ENCODE measurements around the gene TIMM50.
"Not testable (repeated sequence)": the region's sequence is repeated elsewhere in the genome, so short reads cannot be mapped to it uniquely, and the experiment has no call there.

Gene TIMM50

GRCh38 chr19:39480337-39481228 is at the start of gene TIMM50:
TIMM50 (plus strand) TSS chr19:39480838; CDS start chr19:39480854, 16 bp downstream.
- FAIRE-seq = peak; percentile 97
- peak; percentile 86 for DNase-seq (ENCODE audit: extremely low spot score, insufficient read length, low read depth)

GRCh38 chr19:39432677-39433025 is 48.0 kb upstream of the TIMM50 start:
- no peak for DNase-seq (ENCODE audit: extremely low spot score, insufficient read length, low read depth)
- no peak for FAIRE-seq

- FAIRE-seq (no peak), DNase-seq (ENCODE audit: extremely low spot score, insufficient read length, low read depth) (no peak)
Measured at GRCh38 chr19:39433480-39434079, 47.1 kb upstream of the TIMM50 start.

DNA sequence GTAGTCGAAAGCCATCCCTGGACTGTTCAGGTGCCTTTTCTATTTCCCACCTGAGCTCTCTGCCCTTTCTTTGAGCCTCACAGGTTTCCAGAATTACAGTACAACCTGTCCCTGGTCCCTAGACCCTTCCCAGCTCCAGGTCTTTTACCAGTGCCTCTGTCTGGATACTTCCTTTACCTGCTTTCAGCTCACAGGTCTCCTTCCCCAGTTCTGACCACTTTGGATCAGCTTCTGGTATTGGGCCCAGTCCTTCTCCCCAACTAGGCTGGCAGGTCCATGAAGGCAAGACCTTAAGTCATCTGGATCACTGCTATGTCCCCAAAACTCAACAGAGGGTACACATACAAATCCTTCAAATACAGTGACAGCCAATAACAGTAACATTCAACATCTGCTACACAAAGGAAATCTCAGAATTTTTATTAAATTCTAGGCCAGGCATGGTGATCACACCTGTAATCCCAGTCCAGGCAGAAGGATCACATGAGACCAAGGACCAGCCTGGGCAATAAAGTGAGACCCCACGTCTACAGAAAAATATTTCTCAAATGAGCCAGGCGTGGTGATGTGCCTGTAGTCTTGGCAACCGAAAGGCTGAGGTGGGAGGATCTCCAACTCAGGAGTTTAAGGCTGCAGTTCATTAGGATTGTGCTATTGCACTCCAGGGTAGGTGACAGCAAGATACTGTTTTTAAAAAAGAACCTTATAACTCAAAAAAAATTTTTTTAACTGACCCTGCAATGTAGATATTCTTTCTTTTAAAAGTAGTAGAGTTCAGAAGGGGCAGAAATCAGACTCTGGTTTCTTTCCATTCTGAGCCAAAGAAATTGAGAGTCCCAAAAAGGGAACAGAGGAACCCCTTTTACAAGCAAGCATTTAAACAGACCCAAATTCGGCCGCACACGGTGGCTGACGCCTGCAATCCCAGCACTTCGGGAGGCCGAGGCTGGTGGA is 46.2 kb upstream of the TIMM50 start:
- no peak for DNase-seq (ENCODE audit: extremely low spot score, insufficient read length, low read depth)
- no peak for FAIRE-seq

DNA sequence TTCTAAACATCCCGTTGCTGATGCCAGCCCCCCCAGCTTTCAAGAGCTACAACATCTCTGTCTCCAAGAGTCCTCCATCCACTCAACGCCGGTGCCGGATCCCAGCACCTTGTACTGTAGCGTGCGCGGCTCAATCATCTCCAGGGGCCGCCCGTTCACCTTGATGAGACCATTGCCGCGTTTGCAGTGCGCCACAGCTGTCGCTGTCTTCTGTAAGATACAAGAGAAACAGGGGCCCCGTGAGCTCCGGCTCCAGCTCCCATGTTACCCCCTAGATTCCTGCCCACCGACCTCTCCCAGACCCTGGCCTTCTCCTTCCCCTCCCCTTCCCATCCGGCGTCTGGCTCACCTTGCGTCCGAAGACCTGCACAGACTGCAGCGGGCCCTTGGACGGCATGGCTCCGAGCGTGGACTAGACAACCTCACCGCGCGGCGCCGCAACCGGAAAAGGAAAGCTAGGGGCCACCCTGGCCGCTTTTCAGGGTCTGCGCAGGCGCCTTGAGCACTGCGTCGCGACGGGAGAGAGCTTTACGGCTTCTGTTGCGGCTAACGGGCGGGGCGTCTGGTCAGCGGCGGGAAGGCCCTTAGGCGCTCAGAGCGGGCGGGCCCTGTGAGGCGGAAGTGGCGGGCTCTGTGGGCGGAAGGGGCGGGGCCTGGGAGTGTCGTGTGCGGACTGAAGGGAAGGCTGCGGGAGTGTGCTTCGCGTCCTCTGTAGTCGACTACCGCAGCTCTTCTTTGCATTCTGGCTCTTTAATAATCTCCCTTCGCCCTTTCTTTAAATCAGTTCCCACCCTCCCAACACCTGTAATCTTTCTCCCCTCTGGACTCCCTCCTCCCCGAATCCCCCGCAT is 44.9 kb upstream of the TIMM50 start, which contains the start of gene RPS16:
TSS of gene RPS16 (minus strand) at position 451 of the 851 bp plus-strand sequence. CDS start at position 397, 54 bp downstream.
- peak; percentile 95 for FAIRE-seq
- DNase-seq (ENCODE audit: extremely low spot score, insufficient read length, low read depth) = peak; percentile 90

DNA sequence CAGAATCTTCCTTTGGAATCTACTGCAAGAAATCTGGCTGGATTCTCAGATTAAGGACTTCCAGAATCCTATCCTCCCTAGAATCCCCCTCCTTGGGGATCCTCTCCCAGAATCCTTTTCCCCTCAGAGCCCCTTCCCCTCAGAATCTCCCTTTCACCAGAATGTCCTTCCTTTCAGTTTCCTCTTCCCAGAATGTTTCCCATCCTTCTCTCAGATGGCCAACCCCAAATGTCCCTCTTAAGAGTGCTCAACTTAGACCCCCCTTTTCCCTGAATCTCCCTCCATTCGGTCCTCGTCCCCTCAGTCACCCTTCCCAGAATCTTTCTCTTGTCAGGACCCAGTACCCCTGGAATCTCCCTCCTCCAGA is 44.3 kb upstream of the TIMM50 start:
- no peak for FAIRE-seq
- DNase-seq (ENCODE audit: extremely low spot score, insufficient read length, low read depth) = no peak

- DNase-seq (ENCODE audit: extremely low spot score, insufficient read length, low read depth) (no peak), FAIRE-seq (no peak)
Measured at GRCh38 chr19:39438270-39438934, 42.2 kb upstream of the TIMM50 start.

GRCh38 chr19:39444598-39445195 is 35.9 kb upstream of the TIMM50 start:
- DNase-seq (ENCODE audit: extremely low spot score, insufficient read length, low read depth) = no peak
- no peak for FAIRE-seq

DNA sequence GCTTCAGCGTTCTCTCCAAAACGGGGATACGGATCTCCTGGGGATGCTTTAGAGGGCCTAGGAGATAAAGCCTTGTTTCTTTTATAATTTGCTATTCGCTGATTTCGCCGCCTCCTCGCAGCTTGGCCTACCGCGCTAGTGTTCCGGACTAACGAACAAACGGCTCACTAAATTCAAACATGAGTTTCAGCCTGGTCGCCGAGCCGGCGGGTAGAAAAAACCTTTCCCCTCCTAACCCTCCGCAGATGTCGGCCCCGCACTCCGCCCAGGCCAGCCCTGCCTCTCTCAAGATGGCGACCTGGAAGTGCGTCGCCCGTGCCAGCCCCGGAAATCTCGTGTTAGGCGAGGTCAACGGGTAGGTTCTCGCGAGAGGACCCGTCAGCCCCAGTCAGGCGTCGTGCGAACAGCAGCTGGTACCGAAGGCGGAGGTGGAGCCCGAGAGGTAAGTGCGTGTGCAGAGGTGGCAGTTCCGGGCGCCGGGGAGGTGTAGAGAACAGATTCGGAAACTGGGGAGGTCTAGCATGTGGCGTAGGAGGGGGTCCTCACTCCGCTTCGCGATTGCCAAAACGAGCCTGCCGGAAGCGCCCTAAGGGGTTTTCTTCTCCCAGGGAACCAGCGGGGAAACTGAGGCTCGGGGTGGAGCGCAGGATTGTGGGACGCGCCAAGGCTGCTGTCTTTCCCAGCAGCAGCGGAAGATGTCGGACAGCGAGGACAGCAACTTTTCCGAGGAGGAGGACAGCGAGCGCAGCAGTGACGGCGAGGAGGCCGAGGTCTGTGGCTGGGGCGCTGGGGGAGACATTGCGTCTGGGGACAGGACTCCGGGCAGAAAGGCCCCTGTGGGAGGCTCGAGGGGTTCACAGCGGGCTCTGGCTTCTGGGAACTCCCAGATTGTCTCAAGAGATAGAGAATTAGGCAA is 35.2 kb upstream of the TIMM50 start, which contains the start of gene SUPT5H:
TSS of gene SUPT5H (plus strand) at position 387 of the 916 bp plus-strand sequence. CDS start at position 696, 309 bp downstream.
- DNase-seq (ENCODE audit: extremely low spot score, insufficient read length, low read depth) = peak; percentile 98
- FAIRE-seq = peak; percentile 96

GRCh38 chr19:39446365-39447084 is 34.1 kb upstream of the TIMM50 start:
- FAIRE-seq = no peak
- DNase-seq (ENCODE audit: extremely low spot score, insufficient read length, low read depth) = no peak

GRCh38 chr19:39448271-39448670 is 32.4 kb upstream of the TIMM50 start:
- peak; percentile 22 for DNase-seq (ENCODE audit: extremely low spot score, insufficient read length, low read depth)
- peak; percentile 83 for FAIRE-seq

DNA sequence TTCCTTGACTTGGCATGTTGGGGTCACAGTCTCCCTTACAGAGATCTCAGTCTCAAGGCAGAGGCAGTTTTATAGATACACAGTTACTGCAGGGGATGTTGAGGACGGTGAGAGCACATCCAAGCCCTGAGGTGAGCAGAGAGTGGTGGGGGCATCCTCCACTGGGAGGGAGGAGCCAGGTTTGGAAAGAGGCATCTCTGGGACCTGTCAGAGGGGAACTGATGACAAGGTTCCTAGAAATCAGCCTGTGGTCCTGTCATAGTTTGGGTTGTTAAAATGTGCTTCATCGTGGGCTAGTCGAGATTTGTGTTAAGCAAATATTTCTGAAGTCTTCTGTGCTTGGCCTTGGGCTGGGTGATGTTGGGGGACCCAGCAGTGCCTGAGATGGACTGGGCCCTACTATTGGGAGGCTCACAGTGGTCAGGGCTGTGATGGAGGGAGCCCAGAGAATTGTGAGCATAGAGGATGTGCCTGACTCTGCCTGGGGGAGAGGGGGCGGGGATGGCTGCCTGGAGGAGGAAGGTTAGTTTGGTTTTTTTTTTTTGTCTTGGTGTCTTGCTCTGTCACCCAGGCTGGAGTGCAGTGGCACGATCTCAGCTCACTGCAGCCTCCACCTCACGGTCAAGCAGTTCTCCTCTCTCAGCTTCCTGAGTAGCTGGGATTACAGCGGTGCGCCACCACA is 31.4 kb upstream of the TIMM50 start:
- FAIRE-seq (no peak), DNase-seq (ENCODE audit: extremely low spot score, insufficient read length, low read depth) (no peak)

GRCh38 chr19:39451257-39451656 is 29.4 kb upstream of the TIMM50 start:
- FAIRE-seq; DNase-seq (ENCODE audit: extremely low spot score, insufficient read length, low read depth): not testable (repeated sequence)

DNA sequence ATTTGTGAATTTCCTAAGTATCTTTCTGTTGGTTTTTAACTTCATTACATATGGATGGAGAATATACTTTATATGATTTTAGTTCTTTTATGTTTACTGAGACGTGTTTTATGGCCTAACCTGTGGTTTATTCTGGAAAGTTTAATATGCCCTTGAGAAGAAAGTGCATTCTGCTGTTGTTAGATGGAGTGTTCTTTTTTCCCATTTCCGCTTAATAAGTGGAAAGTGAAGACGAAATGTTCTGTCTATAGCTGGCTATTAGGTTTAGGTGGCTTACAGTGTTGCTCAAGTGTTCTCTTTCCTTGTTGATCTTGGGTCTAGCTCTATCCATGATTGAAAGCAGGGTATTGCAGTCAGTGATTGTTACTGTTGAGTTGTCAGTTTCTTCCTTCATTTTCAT is 17.2 kb upstream of the TIMM50 start:
- DNase-seq (ENCODE audit: extremely low spot score, insufficient read length, low read depth) (no peak), FAIRE-seq (no peak)

- FAIRE-seq = no peak
- no peak for DNase-seq (ENCODE audit: extremely low spot score, insufficient read length, low read depth)
Measured at GRCh38 chr19:39465956-39466747, 14.5 kb upstream of the TIMM50 start.
